HuH-7 (cell line): ENCODE measurements around the gene EFNB1.
"Not testable (repeated sequence)": the region's sequence is repeated elsewhere in the genome, so short reads cannot be mapped to it uniquely, and the experiment has no call there.

Experiments used
- DNase-seq: peaks from one replicate; pipeline ENCODE4 v3.0.0; 2011; ENCODE audit warnings: low spot score

Gene EFNB1

DNA sequence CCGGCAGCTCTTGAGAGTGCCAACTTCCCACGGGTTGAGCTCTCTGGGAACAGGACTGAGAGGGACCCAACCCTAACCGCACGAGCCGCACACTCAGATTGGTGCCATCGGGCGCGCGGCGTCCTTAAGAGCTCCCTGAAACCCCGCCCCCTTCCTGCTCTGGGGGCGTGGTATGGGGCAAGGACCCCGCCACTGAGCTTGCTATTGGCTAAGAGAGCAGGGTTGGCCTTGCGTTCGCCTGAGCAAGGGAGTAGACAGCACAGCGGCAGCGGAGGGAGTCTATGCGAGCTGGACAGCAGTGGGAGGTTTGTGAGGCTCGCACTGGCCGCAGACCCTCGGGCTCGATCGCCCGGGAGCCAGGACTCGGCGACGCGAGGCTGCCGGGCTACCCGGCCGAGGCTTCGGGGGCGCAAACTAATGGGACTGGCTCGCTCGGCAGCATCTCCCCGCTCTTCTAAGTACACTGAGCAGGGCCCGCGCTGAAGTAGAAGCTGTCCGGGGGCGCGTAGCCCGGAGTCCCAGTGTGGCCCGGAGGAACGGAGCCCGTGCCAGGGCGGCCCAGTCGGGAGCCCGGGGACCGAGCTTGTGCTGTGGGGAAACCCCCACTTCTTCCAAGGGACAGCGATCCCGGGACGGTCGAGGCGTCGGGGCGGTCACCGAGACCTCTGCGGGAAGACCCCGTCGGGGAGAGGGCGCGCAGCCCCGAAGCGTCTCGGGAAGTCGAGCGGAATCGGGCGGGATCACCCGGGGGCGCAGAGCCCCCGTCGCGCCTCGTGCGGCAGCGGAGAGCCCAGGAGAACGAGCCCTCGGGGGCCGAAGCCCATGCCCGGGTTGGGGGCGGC is at the start of gene EFNB1:
EFNB1 (plus strand) TSS at position 282 of the 842 bp plus-strand sequence. CDS start 756 bp downstream, outside the sequence.
- no peak for DNase-seq

DNA sequence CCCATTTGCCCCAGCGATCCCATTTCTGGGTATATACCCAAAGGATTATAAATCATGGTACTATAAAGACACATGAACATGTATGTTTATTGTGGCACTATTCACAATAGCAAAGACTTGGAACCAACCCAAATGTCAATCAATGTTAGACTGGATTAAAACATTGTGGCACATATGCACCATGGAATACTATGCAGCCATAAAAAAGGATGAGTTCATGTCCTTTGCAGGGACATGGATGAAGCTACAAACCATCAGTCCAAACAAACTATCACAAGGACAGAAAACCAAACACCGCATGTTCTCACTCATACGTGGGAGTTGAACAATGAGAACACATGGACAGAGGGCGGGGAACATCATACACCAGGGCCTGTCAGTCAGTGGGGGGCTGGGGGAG is 47.5 kb upstream of the EFNB1 start:
- DNase-seq = not testable (repeated sequence)

DNA sequence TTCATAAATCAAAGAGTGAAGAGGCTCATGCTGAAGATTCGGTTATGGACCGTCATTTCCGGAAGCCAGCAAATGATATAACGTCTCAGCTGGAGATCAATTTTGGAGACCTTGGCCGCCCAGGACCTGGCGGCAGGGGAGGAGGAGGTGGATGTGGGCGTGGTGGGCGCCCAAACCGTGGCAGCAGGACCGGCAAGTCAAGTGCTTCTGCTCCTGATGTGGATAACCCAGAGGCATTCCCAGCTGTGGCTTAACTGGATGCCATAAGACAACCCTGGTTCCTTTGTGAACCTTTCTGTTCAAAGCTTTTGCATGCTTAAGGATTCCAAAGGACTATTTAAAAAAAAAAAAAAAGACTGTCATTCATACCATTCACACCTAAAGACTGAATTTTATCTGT is 44.0 kb upstream of the EFNB1 start:
- no peak for DNase-seq

DNA sequence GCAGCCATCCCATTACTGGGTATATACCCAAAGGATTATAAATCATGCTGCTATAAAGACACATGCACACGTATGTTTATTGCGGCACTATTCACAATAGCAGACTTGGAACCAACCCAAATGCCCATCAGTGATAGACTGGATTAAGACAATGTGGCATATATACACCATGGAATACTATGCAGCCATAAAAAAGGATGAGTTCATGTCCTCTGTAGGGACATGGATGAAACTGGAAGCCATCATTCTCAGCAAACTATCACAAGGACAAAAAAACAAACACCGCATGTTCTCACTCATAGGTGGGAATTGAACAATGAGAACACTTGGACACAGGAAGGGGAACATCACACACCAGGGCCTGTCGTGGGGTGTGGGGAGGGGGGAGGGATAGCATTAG is 42.2 kb upstream of the EFNB1 start:
- DNase-seq = not testable (repeated sequence)

DNA sequence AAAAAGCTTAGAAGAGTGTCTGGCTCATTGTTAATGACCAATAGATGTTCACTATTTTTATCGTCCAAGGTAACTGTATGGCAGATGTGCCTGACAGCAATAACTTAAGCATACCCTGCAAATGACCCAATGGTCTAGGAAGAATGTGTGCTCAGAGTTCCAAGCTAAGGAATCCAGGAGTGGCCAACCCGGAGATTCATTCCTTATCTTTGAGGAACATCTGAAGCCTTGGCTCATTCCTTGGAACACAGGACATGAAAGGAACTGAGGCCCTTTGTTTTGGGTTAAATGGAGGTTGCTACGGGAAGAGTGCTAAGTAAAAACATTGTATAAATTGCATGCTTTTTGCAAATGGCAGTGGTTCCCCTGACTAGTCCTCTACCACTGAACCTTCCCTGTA is 38.9 kb upstream of the EFNB1 start:
- DNase-seq = no peak

DNA sequence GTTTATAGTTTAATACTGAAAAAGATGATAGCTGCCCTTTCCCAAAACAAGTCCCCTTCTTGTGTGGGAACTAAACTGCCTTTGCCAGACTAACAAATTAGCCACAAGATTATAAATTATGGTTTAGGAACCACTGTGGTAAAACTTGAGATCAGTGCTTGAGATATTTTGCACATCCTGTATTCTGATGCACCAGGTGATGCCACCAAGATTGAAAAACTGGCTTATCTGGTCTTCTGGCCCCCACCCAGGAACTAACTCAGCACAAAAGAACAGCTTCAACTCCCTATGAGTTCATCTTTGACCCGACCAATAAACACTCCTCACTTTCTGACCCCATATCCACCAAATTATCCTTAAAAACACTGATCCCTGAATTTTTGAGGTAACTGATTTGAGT is 36.7 kb upstream of the EFNB1 start:
- no peak for DNase-seq

DNA sequence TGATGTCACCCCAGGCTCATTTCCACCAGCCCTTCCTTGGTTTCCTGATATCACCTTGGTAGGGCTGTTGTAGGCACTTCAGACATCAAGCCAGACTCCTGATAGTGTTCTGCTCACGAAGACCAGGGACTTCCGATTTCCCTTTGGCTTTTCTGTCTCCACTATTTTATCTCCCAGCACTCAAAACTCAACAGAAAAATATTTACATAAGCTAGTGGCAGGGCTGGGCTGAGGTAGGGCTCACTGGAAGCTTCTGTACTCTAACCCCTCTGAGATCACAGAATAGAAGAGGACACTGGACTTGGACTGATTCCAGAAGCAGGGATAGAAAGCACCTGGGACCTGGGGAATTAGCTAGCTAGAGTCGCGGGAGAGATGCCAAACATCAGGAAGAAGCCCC is 34.4 kb upstream of the EFNB1 start:
- no peak for DNase-seq

DNA sequence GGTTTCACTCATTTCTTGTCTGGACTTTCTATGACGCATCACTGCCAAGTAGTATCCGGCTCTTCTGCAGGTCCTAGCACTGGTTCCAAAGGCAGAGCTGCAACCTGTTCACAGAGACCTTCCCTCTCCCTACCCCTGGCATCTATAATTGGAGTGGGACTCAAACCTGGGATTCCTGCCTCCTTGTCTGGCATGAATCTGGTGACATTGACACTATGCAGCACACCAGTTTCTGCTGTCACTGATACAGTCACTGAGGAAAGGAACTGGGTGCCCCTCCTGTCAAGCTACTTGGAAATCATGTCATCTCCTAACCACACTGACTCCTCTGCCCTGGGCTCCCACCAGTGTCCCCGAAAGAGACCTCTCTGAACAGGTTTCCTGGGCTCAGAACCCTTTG is 33.1 kb upstream of the EFNB1 start:
- no peak for DNase-seq

DNA sequence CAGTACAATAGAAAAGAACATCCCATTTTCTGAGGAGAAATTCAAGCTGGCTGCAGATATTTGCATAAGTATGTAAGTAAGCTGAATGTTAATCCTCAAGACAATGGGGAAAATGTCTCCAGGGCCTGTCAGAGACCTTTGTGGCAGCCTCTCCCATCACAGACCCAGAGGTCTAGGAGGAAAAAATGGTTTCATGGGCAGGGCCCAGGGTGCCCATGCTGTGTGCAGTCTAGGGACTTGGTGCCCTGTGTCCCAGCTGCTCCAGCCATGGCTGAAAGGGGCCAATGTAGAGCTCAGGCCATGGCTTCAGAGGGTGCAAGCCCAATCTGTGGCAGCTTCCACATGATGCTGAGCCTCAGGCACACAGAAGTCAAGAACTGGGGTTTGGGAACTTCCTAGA is 30.4 kb upstream of the EFNB1 start:
- not testable (repeated sequence) for DNase-seq

DNA sequence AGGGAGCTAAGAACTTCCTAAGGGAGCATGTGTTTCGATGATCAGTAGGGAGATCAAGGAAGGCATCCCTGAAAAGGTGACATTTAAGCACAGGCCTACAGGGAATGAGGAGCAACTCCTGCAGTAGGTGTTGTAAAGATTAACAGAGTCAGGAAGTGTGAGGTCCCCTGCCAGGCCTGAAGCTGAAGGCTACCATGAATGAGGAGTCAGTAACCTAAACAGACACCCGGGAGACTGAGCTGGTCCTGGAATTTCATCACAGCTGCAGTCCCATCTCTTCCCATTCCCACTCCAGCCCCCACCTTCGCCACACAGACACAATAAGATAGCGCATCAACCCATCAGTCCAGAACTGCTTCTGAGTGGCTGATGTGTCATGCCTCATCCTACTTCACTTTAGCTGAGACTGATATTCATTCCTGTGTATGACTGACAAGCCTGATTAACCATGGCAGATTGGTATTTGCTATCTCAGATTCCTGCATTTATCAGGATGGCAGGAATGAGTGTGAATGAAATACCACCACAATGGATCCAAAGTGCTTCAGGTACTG is 27.0 kb upstream of the EFNB1 start:
- DNase-seq = no peak

DNA sequence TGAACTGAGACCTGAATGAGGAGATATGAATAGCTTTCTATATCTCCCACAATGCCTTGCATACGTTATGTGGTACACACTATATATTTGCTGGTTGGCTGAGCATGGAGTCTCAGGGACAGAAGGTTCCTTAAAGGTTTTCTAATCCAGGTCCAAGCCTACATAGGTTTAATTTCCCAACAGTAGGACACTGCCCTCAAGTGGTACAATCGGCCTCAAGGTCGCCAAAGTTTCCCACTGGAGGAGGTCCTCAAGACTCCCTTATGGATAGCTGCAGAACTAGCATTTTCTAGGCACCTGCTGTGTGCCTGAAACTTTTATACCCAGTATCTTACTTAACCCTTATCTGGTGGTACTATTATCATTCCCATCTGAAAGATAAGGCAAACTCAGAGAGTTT is 21.0 kb upstream of the EFNB1 start:
- DNase-seq = no peak

DNA sequence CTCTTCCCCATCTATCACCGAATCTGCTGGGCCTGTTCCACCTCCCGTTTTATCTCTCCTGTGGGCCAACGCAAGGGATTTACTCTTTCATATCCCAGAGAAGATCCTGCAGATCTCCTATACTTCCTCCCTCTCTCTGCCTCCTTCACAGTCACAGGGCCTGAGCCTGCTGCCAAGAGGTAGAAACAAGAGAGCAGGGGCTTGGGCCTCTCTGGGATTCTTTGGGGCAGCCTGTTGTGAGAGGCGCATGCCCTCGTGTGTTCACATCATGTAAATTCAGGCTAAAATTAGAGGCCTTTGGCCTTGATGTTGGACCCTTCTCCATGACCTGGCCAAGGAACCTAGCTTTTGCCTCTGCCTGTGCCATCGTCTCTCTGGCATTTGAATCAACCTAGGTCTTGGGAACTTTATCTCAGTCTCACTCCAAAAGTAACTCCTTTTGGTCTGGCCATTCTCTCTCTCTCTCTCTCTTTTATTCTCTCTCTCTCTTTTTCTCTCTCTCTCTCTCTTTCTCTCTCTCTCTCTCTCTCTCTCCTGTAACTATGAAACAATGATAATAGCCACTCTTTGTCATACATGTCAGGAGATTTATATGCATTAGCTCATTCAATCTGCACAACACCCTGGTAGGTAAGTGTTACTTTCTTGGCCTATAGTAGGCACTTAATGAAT is 20.0 kb upstream of the EFNB1 start:
- DNase-seq = no peak

DNA sequence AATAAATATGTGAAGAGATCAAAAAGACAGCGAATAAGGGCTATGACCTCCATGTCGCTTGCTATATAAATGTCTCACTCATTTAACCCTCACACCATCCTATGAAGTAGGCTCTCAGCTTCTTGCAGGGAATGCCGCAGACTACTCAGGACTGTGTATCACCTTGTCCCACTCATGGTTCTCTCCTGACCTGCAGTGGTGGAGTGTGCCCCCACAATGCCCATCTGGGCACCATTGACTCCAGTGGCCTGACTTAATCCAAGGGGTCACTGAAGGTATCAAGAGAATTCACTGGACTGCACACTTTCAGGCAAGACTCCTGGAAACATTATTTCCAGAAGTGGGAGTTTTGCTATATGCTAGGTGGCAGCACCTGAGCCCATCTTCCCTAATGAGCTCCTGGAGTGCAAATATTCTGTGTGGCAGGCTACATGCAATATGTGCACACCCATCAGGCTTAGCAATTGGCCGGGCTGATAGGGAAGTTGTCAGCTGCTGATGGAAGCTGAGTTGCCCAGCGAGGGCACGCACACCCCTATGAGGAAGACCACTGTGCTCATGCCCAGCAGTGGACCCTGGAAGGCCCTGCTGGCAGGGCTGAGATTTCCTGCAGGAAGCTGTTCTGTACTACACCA is 8.2 kb upstream of the EFNB1 start:
- no peak for DNase-seq

DNA sequence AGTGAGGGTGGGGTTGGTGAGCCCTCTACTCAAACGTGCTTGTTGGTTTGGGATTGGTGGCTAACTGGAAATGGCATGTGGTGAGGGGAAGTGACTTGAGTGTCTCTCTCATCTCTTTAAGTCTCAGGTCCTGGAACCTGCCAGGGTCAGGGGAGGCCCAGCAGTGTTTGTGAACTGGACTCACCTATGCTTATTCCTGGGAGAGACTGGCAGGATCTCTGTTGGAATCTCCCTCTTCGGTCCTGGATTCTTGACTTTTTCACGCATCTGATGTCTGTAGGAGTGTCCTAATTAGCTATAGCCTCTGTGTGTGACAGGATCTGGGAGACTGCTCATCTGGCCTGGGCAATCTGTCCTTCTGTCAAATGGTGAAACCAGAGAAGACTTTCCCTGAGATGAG is 7.2 kb upstream of the EFNB1 start:
- DNase-seq = no peak

DNA sequence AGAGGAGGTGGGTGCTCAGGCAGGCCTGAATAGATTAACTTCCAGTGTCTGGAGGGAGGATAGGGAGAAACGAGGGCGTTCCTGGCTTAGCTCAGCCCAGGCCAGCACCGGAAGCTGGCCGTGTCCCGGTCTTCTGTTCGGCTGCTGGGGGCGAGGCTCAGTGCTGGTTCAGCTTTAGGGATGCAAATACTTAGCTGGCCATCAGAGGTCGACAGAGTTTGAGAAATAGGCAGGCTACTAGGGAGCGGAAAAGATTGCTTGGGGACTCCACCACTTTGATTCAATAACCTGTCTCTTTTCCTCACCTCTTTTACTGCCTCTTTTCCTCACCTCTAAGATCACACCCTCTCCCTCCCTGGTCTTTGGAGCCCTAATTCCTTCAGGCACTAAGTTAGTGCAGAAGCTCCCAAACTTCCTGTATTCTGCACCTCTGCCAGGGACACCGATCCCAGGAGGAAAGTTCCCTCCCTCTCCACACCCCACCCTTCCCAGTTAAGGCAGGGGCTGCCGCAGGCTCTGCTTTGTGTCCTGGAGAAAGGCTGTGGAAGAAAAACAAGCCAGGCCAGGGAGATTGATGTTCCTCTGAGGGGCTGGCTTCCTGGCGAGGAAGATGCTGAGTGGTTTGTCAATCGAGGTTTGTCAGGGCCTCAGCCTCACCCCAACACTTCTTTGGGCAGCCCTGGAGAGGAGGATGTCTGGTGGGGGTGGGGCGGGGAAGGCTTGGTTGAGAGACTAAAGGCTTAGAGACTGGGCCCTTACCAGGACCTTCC is 6.0 kb upstream of the EFNB1 start:
- DNase-seq = peak; percentile 47

DNA sequence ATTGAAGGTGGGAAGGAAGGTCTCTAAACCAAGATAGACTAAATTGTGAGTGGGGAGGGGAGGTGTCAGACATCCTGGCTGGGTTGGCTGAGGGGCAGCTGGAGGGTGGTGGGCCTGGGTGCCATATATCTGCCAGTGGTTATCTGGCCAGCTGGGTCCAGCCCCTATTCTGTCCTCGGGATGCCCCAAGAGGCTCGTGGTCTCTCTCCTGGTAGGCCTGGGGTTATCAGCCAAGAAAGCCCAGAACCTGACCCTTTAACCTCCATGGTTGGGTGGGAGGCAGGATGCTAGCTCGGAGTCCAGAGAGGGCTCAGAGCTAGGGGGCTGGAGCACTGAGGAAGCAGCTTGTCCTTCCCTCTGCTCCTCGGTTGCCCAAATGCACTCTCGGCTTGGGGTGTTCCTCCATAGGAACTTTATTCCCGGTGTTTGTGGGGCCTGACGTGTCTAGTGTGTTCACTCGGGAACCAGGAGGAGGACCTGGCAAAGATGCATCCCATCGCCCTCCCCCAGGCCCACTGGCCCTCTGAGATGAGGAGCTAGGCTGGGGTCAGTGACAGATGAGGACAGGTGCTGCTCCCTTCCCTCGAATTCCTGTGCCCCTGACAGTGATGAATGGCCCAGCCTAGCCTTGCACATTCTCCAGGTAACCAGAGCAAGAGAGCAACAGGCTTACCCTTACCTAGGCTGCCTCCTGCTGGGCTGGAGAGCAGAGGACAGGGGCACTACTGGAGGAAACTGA is 5.2 kb upstream of the EFNB1 start:
- DNase-seq = no peak

DNA sequence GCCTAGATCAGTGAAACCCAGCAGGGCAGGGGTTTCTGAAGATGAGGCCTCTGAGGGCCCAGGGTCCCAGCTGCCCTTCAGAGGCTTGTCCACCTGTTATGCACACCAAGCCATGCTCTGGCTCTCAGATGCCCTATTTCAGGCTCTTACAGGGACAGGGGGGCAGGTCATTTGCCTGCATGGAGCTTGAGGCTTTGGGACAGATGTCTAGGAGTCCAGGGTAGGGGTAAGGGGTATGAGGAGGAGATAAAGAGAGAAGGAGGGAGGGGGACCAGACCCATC is 4.7 kb upstream of the EFNB1 start:
- DNase-seq = no peak

DNA sequence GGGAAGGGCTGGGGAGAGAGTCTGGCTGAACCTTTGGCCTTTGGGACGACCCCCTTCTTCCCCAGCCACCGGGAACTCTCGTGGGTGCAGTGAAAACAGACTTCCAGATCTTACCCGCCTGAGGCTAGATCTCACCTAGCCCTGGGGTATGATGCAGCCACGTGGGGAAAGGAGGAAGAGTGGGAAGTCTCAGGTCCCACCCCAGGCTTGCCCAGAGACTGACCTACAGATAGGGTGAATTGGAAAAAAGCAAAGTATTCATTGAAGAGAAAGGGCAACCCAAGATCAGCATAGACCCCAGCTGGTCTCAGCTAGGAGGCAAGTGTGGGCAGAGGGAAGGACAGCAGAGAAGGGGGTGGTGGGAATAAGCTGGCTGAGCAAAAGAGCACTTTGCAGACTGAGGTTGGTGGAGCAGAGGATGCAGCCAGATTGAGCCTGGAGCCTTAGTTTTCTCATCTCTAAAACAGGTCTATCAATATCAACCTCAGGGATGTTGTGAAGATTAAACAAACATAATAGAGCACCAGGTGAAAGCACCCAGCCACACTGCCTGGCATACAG is 4.2 kb upstream of the EFNB1 start:
- DNase-seq = no peak

DNA sequence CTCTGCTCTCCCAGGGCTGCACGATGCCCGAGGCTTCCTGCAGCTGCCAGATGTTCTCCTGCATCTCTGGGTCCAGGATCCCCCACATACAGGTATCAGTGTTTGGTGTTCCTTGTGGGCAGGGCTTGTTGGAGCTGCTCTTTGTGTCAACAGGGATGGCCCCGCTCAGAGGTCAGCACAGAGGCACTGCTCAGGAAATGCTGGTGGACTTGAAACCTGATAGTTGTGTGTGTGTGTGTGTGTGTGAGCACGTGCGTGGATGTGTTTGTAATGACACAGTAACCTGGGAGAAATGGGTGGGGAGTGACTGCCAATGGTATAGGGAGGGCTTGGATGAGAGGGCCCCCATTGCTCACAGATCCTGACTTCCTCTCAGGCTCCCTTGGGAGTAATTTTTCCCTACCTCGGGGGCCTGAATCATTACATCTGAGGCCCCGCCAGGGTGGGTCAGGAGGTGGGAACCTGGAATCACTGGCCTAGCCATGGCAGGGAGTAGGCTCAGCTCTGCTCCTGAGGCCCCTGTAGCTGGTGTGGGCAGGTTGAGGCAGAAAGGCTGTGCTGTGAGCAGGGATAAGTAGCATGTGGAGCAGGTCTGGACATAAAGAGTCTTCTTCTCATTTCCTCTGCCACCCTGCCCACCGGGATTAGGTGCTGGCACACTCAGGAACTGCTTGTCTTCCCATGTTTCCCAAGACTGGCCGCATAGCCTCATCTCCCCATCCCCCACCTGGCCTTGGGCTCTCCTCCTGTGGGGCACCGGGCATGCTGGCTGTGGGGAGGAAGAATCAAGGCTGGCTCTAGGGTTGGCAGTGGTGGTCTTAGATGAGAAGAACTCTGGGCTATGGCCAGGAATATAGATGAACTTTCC is 2.5 kb upstream of the EFNB1 start:
- DNase-seq = no peak

DNA sequence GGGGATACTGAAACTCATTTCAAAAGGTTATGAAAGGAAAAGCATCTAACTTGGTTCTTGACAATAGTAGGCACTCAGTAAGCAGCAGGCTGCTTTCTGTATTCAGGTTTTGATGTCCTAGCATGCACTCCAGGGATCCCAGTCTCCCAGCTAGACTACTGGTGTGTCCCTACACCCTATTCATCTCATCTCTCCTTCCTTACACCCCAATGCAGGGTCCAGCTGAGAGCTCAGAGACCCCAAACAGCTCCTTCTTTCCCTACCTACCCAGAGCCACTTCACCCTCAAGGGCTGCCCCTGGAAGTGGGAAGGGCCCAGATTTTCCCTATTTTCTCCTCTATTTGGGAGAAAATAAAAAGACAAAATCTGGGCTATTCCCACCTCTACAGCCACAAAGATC is 1.6 kb upstream of the EFNB1 start:
- no peak for DNase-seq
